ENCODE data around the gene MLXIP.
A peak's percentile ranks its signal among the peaks of the same experiment; 100 is the strongest.

Gene MLXIP

DNA sequence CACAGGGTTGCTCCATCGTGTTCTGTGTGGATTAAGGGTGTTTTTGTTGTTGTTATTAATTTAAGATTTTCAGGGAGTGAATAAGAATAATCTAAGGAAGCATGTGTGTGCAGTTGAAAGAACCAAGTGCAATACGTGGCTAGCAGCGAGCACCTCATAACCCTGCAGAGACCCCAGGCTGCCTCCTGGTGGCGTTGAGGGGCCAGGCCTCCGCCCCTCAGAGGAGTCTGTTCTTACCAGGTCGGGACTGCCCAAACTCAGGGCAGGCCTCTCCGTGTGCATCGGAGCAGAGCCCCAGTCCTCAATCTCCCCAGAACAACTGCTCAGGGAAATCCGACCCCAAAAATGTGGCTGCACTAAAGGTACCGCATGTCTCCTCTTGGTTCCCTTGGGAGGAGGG, 58.7 kb downstream of the MLXIP start:
- no peak overlapping the region for H3K4me3 ChIP-seq (ENCODE audit: low read depth, low read length)
- TF ChIP-seq, protein P1, sequence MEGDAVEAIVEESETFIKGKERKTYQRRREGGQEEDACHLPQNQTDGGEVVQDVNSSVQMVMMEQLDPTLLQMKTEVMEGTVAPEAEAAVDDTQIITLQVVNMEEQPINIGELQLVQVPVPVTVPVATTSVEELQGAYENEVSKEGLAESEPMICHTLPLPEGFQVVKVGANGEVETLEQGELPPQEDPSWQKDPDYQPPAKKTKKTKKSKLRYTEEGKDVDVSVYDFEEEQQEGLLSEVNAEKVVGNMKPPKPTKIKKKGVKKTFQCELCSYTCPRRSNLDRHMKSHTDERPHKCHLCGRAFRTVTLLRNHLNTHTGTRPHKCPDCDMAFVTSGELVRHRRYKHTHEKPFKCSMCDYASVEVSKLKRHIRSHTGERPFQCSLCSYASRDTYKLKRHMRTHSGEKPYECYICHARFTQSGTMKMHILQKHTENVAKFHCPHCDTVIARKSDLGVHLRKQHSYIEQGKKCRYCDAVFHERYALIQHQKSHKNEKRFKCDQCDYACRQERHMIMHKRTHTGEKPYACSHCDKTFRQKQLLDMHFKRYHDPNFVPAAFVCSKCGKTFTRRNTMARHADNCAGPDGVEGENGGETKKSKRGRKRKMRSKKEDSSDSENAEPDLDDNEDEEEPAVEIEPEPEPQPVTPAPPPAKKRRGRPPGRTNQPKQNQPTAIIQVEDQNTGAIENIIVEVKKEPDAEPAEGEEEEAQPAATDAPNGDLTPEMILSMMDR (IDR thresholded peaks at IDR 0.05; ENCODE audit: control insufficient read depth, extremely low read depth, insufficient read depth): no peak
- no peak for DNase-seq (ENCODE audit: low read depth)

DNA sequence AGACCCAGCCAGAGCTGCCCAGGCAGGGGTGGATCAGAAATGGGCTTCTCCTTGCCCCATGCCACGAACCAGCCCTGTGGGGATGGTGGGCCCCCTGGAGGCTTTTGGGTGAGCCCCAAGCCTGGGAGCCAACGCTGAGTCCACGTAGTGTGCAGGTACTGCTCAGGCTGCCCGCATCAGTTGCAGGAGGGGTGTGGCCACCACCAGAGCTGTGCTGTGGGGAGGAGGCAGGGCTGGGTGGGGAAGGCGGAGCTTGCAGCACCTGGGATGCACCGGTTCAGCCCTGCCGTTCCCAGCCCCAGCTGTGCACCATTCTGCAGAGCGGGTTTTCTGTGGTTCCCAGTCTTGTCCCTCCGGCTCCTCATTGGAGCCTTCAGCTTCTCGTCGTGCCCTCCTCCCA, 59.1 kb downstream of the MLXIP start:
- peak; percentile 36 for DNase-seq (ENCODE audit: low read depth)
- H3K4me3 ChIP-seq (ENCODE audit: low read depth, low read length): no peak overlapping the region

DNA sequence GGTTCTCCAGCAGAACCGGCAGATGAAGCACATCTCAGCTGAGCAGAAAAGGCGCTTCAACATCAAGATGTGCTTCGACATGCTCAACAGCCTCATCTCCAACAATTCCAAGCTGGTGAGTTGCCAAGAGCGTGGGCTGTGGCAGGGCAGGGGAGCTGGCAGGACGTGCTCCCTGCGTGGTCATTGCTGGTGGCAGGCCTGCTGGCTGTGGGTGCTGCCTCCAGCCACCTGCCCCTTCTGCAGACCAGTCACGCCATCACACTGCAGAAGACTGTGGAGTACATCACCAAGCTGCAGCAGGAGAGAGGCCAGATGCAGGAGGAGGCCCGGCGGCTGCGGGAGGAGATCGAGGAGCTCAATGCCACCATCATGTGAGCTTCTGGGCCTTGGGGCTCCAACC, 59.6 kb downstream of the MLXIP start:
- H3K4me3 ChIP-seq (ENCODE audit: low read depth, low read length): no peak overlapping the region
- TF ChIP-seq, protein P1 (IDR thresholded peaks at IDR 0.05; ENCODE audit: control insufficient read depth, extremely low read depth, insufficient read depth): no peak
- DNase-seq (ENCODE audit: low read depth): no peak

More for the DNA sequence above, 59.1 kb downstream of the MLXIP start:
- TF ChIP-seq, protein P1 (IDR thresholded peaks at IDR 0.05; ENCODE audit: control insufficient read depth, extremely low read depth, insufficient read depth): no peak

DNA sequence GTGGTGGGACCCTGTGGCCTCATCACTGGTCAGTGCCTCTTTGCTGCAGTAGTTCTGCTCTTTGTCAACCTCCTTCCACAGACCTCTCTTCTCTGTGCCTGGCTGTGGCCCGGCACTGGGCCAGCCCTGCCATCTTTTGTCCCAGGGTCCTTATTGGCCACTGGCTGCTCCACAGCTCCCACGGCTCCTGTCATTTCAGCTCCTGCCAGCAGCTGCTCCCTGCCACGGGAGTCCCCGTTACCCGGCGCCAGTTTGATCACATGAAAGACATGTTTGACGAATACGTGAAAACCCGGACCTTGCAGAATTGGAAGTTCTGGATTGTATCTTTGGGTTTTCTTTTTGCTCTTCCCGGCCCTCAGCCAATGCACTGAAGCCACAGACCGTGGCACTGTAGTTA, 60.1 kb downstream of the MLXIP start:
- no peak overlapping the region for H3K4me3 ChIP-seq (ENCODE audit: low read depth, low read length)
- DNase-seq (ENCODE audit: low read depth): no peak
- TF ChIP-seq, protein P1 (IDR thresholded peaks at IDR 0.05; ENCODE audit: control insufficient read depth, extremely low read depth, insufficient read depth): no peak

DNA sequence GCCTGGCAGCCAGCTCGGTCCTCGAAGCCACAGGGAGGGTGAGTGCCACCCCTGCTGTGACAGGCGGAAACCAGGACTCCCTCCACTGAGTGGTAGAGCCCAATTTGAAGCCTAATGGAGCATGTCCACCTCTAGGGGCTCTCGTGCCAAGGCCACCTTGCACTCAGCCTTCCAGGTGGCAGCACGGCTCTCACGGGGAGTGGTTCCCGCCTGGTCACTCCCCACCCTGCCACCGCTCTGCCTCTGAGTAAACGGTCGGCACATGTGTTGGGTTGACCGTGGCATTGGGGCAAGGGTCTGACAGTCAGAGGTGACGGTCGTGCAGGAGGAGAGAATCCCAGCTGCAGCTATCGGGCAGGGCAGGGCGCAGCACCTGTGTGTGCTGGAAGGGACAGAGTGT, 60.7 kb downstream of the MLXIP start:
- H3K4me3 ChIP-seq (ENCODE audit: low read depth, low read length): no peak overlapping the region
- no peak for DNase-seq (ENCODE audit: low read depth)
- TF ChIP-seq, protein P1 (IDR thresholded peaks at IDR 0.05; ENCODE audit: control insufficient read depth, extremely low read depth, insufficient read depth): no peak

DNA sequence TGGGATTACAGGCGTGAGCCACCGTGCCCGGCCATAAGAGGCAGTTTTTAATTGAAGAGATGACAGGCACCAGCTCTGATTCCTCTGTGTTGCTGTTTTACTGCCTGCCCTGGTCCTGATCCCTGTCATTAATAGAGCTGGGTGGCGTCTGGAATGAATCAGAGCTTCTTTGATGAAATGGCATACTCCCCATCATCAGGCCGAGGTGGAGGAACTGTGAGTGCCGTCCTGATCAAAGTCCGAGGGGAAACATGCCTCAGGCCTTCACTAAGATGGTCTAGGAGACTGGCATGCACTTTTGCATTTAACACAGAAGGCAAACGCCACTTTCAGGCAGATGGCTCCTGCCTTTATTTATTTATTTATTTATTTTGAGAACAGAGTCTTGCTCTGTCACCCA, 61.4 kb downstream of the MLXIP start:
- TF ChIP-seq, protein P1 (IDR thresholded peaks at IDR 0.05; ENCODE audit: control insufficient read depth, extremely low read depth, insufficient read depth): no peak
- H3K4me3 ChIP-seq (ENCODE audit: low read depth, low read length): no peak overlapping the region
- DNase-seq (ENCODE audit: low read depth): no peak

DNA sequence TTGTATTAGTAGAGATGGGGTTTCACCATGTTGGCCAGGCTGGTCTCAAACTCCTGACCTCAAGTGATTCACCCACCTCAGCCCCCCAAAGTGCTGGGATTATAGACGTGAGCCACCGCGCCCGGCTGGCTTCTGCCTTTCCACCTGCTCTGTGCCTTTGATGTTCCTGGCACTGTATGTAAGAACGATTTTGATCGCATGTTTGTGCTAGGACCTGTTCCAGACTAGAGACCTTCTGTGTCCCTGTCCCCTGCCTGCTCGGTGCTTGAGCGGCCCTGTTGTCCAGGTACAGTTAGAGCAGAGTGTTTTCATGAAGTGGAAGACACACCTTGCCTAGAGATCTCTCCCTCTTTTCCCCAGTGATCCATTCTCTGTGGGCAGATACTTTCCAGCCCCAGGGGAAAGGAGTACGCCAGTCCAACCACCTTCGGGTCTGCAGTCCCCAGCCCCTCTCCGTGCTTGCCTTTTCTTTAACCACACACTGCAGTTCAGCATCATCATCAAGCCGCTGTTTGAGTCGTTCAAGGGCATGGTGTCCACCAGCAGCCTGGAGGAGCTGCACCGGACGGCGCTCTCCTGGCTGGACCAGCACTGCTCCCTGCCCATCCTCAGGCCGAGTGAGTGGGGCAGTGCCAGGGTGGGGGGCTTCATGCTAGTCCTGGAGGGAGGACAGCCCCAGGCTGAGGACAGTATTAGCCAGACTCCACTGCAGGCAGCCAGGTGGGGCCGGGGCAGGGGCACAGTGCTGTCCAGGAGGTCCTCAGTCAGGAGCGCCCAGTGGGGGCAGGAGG, 62.1 kb downstream of the MLXIP start:
- H3K4me3 ChIP-seq (ENCODE audit: low read depth, low read length): no peak overlapping the region
- DNase-seq (ENCODE audit: low read depth): no peak
- TF ChIP-seq, protein P1 (IDR thresholded peaks at IDR 0.05; ENCODE audit: control insufficient read depth, extremely low read depth, insufficient read depth): no peak

All from LNCaP clone FGC (cell line).